Inferior parietal cortex (tissue), 1 donor: ENCODE data around the gene BBC3.

Experiments
- DNase-seq: peaks from one replicate; pipeline ENCODE4 v3.0.0-alpha.2; 2016; ENCODE audit errors: extremely low spot score

BBC3 gene

DNA sequence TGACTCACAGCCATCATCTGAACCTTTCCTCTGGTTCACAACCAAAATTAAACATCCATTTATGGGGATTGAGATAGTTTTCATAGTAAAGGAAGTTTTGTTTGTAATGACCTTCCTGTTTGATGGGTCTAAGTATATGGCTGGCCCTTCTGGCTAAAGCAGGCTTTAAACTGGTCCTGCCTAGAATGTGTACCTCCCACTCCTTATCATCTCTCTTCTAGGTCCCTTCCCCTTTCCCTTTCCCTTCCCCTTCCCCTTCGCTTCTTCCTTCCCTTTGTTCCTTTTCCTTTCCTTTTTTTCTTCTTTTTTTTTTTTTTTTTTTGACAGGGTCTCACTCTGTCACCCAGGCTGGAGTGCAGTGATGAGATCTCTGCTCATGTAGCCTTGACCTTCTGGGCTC lies 35.6 kb downstream of the BBC3 start:
- DNase-seq: no peak

DNA sequence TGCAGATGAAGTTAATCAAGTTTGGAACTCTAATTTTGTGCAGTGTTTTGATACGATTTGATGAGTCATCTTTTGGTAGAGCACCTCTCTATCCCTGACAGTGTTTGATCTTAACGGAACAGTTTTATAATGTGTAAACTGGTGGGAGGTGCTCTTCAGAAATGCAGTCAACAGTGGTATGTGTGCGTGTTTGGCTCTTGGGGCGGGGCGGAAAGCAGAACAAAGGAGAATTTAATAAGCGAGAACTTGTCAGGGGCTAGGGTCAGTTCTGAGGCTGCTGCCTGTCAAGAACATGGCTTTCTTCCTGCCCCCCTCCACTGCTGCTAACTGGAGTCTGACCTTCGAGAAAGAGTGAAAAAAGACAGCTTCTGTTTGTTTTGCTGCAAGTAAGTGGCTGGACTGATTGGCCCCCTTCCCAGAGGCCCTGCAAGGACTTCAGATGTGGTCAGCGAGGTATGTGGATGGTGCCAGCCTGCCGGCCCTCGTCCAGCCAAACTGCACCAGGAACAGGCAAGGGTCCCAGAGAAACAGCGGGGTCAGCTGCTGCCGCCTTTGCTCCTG lies 40.8 kb downstream of the BBC3 start:
- DNase-seq: no peak

DNA sequence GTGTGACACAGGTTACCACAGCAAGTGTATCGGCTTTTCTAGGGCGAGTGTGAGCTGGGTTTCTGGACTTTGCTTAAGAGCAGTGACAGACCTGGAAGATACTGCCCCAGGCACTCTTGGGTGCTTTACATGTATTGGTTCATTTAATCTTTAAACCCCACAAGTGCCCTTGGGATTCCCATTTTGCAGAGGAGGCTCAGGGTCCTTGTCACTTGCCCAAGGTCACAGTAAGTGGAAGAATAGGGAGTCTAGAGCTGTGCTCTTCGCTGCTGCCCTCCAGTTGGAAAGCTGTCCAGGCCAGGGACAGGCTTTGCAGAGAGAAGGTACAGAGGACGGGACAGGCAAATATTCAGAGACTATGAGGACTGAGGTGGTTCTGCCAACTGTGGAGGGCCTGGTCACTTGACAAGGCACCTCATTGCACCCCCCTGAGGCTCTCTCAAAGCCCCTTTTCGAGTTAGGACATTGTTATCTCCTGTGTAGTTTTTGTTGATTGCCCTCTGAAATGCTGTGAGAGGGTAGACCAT lies 42.4 kb downstream of the BBC3 start:
- DNase-seq: no peak

DNA sequence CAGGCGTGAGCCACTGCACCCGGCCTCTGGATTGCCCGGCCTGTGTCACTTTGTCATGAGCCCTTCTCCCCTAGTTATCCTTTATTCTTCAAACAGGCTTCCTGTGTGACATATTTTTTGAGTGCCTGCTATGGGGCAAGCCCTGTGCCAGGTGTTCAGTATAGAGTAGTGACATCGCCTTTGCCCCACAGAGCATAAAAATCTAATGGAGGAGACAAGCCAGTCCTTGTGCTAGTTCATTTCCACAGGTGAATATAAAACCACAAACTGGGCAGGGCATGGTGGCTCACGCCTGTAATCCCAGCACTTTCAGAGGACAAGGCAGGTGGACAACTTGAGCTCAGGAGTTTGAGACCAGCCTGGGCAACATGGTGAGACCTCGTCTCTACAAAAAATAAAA lies 43.2 kb downstream of the BBC3 start:
- no peak for DNase-seq

DNA sequence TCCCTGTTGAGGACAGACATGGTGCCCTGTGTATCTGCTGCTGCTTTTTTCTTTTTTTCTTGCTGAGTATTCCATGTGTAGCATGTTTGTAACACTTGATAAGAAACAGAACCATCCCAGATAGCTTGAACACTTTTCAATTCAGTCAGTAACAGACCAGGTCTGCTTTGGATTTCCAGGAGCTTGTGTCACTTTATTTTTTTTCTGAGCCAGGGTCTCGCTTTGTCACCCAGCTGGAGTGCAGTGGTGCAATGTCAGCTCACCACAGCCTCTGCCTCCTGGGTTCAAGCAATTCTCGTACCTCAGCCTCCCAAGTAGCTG lies 43.7 kb downstream of the BBC3 start:
- DNase-seq: no peak

DNA sequence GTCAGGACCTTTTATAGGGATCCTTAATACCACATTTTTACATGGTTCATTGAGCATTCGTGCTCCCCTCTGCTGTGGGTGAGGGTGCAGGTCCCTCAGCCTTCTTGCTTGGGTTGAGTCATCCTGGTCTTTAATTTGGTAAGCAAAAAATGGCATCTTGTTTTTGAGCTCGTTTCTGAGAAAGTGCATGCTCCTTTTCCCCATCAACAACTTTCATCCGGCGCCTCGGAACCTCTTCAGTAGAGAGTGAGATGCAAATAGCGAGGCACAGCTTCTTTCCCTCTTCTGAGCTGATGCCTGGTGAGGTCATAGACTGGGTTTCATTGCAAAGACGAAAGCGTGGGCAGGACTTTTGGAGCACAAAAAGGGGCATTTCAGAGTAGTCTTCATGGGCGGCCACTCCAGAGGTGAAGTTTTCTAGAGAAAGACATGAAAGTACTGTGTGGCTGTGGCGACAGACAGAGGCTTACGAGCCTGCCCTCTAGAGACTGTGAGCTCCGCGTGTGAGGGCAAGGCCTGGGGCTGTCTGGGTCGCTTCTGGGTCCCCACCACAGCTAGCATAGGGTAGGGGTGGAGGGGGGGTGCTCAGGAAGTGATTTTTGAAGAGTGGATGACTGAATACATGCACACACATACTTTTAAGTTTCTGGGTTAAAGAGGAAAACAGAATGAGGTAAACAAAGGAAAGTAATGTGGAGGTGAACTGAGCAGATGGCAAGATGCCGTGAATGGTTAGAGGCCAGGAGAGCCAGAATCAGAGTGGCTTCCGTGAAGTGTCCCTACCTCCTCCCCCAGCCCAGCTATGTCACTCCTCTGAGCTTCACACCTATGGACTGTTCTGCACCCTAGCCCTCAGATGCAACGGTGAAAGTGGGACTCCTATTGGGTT lies 44.3 kb downstream of the BBC3 start:
- DNase-seq: no peak

DNA sequence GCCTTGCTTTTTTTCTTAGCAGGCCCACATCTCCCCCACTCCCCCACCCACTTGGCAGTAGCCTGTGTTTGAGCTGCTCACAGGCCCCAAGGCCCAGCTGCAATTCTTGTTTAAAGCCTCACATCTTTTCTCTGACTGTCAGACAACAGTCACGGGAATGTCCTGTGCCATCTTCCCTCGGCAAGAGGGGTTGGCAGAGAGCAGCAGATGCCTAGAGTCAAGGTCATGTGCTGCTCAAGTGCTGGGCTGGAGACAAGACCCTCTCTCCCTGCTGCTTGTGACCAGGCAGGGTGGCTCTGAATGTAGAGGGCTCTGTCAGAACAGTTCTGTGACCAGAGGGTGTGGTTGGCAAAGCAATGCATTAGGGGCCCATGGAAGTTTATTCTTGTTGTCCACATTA lies 47.4 kb downstream of the BBC3 start:
- no peak for DNase-seq

DNA sequence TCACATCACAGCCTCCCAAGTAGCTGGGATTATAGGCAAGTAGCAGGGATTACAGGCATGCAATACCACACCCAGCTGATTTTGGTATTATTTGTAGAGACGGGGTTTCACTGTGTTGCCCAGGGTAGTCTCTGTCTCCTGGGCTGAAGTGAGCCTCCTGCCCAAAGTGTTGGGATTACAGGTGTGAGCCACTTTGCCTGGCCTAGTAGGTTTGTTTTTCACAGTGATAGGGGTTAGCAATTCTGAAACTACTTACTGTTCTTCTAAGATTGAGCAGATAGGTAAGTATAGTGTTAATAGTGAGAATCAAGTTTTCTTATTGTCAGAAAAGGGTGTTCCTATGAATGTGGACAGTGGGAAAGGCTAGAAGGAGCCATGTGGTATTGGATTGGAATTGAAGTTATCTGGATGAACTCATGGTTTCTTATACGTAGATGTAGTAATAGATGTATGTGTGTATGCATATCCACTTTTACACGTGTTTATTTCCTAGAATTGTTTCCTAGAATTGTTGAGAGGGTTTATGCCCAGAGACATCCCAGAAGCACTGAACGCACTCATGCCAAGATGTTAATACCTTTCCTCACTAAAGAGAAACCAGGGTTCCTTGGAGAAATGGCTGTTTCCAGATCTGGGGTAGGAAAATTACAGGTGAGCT lies 51.2 kb downstream of the BBC3 start:
- DNase-seq: no peak

DNA sequence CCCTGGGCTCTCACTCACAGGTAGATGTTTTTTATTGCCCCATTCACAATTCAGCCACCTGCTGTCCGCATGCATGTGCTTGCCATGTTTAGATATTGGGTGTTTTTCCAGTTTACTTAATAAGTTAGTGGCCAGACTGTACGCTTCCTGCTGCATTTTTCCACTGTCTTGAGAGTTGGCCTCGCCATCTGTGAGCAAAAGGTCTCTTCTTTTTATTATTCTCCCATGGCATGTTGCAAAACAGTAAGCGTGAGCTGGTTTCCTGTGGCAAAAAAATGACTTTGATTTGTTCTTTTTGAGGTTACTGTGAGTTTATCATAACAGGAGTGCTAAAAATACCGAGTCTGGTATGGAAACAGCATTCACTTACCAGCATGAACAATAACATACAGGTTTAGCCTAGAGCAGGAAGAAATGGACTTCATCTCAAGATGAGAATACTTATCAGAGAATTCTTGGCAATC lies 54.3 kb downstream of the BBC3 start:
- DNase-seq: no peak

DNA sequence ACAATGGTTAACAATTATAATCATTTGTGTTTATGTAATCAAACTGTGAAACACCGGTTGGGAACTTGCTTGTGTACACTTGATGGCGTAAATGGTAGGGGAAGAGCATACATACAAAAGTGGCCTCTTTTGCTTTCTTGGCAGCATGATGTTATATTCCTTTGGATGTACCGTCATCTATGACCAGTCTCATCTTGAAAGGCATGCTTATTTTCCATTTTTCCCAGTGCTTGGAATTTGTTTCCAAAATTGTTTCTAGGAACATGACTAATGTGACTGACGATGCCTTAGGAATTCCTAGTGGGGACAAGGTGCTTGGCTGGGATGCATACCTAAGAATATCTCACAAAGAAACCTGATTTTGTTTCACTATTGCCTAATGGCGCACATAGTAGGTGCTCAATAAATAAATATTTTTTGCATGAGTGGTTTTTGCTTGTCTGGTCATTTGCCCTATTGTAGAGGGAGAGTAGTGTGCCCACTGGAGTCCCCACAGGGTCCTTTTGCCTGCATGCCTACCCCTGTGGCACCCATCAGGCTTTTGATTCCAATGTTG lies 54.9 kb downstream of the BBC3 start:
- no peak for DNase-seq

DNA sequence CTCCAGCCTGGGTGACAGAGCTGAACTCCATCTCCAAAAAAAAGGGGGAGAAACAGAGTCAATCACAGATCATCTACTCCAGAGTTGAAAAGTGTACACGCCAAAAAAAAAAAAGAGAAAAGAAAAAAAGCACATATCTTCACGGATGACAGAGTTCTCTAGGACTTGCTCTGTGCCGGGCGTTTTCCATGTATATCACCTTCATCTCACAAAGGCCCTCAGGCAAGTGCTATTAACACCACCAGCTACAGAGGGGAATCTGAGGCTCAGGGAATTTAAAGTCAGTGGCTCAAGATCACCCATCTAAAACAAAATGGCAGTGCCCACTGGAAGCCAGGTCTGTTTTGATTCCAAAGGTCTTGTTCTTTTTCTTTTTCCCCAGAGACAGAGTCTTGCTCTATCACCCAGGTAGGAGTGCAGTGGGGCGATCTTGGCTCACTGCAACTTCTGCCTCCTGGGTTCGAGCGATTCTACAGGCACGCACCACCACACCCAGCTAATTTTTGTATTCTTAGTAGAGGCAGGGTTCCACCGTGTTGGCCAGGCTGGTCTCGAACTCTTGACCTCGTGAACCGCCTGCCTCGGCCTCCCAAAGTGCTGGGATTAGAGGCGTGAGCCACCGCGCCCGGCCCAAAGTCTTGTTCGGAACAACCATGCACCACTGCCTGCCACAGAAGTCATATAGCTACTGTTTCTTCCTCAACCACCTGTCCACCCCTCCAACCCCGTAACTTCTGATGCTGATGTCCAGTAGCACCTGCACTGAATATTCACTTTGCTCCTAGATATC lies 58.1 kb downstream of the BBC3 start:
- DNase-seq: no peak
